GM19328 (cell line): Measurements from ENCODE around the gene TBCE.
"Not testable (repeated sequence)": the region's sequence is repeated elsewhere in the genome, so short reads cannot be mapped to it uniquely, and the experiment has no call there.

ENCODE experiments used
- ATAC-seq: cut with Tn5 transposase; IDR thresholded peaks from one replicate; pipeline ENCODE4 v1.9.1; 2021; ENCODE audit warnings: mild to moderate bottlenecking, moderate library complexity; ENCODE audit not compliant: unreplicated experiment

TBCE gene

GRCh38 chr1:235351441-235351840 is 15.8 kb upstream of the TBCE start:
- no peak for ATAC-seq

DNA sequence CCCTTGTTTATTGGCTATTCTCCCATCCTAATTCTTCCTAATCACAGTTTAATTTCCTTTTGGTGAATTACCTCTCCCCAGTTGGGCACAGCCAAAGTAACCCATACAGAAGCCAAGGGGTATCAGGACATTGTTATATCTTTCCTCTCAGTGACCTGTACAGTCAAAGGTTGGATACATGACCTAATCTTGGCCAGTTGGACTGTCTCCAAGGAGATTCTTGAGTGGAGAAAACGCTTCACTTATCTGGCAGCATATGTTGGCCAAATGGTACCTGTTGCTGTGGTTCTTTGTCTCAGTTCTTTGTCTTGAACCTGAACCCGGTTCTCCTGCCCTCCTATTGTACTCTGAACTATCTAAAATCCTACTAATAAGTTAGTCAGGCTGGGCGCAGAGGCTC is 15.3 kb upstream of the TBCE start:
- ATAC-seq = no peak

GRCh38 chr1:235357485-235358373 is 9.5 kb upstream of the TBCE start:
- no peak for ATAC-seq

DNA sequence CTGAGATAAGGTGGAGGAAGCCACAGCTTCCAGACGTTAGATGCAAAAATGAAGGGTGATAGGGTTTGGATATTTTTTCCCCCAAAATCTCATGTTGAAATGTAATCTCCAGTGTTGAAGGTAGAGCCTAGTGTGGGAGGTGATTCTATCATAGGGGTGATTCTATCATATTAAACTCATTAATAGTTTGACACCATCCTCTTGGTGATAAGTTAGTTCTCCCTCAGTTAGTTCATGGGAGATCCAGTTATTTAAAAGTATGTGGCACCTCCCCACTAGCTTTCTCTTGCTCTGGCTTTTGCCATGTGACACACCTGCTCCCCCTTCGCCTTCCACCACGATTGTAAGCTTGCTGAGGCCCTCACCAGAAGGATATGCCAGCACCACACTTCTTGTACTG is 8.3 kb upstream of the TBCE start:
- ATAC-seq = no peak

- ATAC-seq = not testable (repeated sequence)
These were observed 3.0 kb upstream of the TBCE start for GRCh38 chr1:235364189-235364588.

DNA sequence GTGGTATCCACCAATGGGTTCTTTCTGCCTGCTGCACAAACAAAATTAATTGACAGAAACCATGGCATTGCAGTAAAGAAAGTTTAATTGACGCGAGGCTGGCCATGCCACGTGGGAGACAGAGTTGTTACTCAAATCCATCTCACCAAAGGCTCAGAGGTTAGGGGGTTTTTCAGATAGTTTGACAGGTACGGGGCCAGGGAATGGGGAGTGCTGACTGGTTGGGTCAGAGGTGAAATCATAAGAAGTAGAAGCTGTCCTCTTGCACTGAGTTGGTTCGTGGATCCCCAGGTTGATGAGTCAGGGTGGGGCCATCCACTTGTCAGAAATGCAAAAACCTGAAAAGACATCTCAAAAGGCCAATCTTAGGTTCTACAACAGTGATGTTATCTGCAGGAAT is 941 bp upstream of the TBCE start:
- ATAC-seq = no peak

DNA sequence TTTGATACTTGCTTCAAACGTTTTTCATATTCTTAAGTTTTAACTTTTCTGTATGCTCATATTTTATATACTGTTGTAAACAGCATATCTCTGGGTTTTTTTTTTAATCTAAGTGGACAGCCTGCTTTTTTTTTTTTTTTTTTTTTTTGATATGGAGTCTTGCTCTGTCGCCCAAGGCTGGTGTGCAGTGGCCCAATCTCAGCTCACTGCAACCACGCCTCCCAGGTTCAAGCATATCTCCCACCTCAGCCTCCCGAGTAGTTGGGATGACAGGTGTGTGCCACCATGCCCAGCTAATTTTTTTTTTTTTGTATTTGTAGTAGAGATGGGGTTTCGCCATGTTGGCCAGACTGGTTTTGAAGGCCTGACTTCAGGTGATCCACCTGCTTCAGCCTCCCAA is 1.2 kb downstream of the TBCE start:
- no peak for ATAC-seq

DNA sequence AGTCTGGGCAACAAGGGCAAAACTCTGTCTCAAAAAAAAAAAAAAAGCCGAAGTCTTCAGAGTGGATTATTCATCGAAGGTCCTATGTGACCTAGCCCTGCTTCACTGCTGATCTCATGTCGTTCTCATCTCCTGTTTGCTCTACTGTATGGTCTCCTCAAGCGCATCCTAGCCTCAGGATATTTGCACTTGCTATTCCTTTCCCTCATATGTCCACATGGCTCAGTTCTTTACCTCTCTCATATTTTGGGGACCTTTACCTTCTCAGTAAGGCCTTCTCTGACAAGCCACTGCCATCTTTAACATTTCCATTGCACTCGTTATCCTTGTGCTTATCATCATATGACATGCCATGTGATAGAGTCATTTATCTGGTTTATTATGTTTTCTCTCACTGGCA is 2.6 kb downstream of the TBCE start:
- no peak for ATAC-seq

DNA sequence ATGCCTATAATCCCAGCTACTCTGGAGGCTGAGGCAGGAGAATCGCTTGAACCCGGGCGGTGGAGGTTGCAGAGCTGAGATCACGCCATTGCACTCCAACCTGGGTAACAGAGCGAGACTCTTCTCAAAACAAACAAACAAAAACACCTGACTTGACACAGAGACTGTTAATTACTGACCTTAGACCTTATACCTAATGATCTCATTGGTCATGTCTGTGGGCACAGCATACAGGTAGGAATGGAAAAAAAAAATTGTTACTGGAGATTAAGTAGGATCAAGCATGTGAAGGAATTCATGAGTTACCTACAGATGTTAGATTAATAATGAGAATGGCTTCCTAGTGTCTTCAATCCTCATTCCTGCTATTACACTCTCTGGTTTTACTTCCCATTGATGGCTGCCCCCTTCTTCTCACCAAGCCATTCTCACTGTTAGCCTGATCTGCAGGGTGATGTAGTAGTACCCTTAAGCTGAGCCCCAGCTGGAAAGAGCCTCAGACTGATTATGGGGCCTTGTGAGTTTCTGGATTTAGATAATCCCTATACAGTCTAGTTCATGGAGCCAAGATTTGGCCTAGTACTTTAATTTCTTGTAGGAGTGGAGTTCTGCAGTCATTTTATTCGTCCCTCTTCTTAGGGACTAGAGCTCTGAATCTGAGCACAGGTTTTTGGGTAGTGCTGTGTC is 8.8 kb downstream of the TBCE start:
- no peak for ATAC-seq

GRCh38 chr1:235378134-235378735 is 11.0 kb downstream of the TBCE start:
- not testable (repeated sequence) for ATAC-seq

GRCh38 chr1:235381955-235382739 is 14.9 kb downstream of the TBCE start:
- not testable (repeated sequence) for ATAC-seq

- not testable (repeated sequence) for ATAC-seq
These were observed 18.4 kb downstream of the TBCE start for GRCh38 chr1:235385633-235386032.

- ATAC-seq = no peak
These were observed 24.6 kb downstream of the TBCE start for GRCh38 chr1:235391874-235392273.

DNA sequence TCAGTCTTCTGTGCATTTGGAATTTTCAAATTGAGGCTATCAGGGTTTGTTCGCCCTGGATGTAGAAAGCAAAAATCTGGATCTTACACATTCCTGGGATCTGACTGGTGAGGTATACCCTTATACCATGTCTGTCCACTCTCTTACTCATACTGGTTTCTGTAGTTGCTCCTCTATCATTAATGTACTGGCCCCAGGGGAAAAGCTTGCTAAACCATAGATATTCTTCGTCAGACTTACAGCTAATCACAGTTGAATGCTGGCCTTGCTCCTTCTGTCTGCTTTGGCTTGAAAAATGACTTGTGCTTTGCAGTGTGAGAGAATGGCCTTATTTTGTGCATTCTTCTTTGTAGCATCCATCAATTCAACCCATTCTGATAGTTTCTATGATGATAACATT is 30.5 kb downstream of the TBCE start:
- no peak for ATAC-seq

DNA sequence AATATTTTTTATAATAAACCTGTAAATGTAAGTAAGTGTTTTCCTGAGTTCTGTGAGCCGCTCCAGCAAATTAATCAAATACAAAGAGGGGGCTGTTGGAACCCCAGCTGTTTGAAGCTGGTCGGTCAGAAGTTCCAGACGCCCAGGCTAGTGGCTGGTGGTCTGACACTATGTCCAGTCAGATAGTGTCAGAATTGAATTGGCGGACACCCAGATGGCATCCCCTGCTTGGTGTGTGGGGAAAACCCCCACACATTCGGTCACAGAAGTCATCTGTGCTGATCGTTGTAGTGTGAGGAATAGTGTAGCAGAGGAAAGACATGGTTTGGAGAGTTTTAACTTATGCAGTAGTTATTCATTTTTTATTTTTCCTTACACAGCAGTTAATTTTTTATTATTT is 32.4 kb downstream of the TBCE start:
- ATAC-seq = no peak

DNA sequence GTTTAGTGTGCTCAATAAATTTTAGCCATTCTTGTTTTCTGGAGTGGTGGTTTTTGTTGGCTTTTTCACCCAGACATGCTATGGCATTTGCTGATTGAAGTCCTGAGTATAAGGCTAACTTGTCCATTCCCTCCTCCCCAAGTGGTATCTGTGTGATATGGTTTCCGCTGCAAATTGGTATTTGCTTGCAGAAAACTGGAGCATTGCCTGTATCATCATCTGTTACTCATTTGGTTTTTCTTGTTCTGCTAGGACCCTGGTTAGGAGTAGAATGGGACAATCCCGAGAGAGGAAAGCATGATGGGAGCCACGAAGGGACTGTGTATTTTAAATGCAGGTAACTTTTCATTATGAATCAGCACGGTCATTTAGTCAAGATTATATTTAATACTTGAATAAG is 34.0 kb downstream of the TBCE start:
- no peak for ATAC-seq

- ATAC-seq = no peak
These were observed 35.4 kb downstream of the TBCE start for GRCh38 chr1:235402457-235403200.

DNA sequence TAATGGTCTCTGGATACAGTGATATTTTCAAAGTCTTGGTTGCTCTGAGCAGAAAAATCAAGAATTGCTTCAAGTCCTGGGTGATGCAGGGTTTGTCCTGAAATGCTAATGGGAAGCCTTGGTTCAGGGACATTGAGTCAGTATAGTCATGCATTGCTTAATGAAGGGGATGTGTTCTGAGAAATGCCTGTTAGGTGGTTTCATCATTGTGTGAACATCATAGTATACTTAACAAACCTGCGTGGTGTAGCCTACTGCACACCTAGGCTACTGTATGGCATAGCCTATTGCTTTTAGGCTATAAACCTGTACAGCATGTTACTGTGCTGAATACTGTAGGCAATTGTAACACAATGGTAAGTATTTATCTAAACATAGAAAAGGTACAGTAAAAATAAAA is 36.4 kb downstream of the TBCE start:
- ATAC-seq = no peak

- ATAC-seq = no peak
These were observed 37.0 kb downstream of the TBCE start for GRCh38 chr1:235404190-235404589.

DNA sequence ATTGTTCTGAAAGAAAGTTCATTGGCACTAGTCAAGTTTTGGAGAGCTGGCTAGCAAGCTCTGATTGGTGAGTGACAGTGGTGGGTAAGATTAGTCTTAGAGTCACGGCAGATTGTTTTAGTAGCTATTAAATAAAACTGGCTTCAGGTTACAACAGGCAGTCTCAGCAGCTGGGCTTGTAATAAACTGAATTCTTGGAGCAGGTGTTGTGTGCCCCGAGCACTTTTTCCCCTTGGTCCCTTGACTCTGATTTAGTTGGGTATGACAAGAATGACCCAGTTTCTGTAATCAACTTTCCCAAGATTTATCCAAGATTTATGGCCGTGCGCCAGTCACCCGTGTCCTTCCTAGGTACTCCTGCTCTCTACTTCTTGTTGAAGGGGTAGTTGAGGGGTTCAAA is 40.2 kb downstream of the TBCE start:
- no peak for ATAC-seq
